Activated CD4-positive, alpha-beta memory T cell treated with anti-CD3 and anti-CD28 coated beads for 36 hours (primary cell): ENCODE results near the gene TMCC1. TPM values are rescaled to one million over a fixed set of nuclear protein-coding genes. Genes with fewer than 3 reads are reported as not detected.

Source experiments
- CTCF ChIA-PET: fragments of 350-600 bp; sonication (Branson Sonifier 250); formaldehyde crosslinking; loops from one replicate; lab custom pipeline; 2021; ENCODE audit warnings: antibody characterized with exemption, inconsistent platforms; lab: Charles Lee
- POLR2A ChIA-PET: fragments of 350-600 bp; sonication (Branson Sonifier 250); formaldehyde crosslinking; loops from one replicate; lab custom pipeline; 2021; ENCODE audit warnings: antibody characterized with exemption; lab: Charles Lee
- DNase-seq: peaks from one replicate; pipeline ENCODE4 v3.0.0-alpha.2; 2020
- H3K27ac Mint-ChIP-seq: one replicate; pipeline ENCODE4 v1.8.0; 2021; ENCODE audit warnings: mixed read lengths
- H3K27me3 Mint-ChIP-seq: one replicate; pipeline ENCODE4 v1.8.0; 2021; ENCODE audit warnings: mixed read lengths
- H3K36me3 Mint-ChIP-seq: one replicate; pipeline ENCODE4 v1.8.0; 2021; ENCODE audit warnings: mixed read lengths
- H3K4me1 Mint-ChIP-seq: one replicate; pipeline ENCODE4 v1.8.0; 2021; ENCODE audit warnings: low read depth, mixed read lengths
- H3K4me3 Mint-ChIP-seq: one replicate; pipeline ENCODE4 v1.8.0; 2021; ENCODE audit warnings: mild to moderate bottlenecking, mixed read lengths
- H3K9me3 Mint-ChIP-seq: one replicate; pipeline ENCODE4 v1.8.0; 2021; ENCODE audit warnings: mixed read lengths
- intact Hi-C: fragments of 100-400 bp; cut with micrococcal nuclease; formaldehyde crosslinking; loops from one replicate; pipeline ENCODE4 v1.15.1; 2023
- total RNA-seq, 2 experiments: library from RNA; stranded (reverse); gene quantifications; one replicate each; pipeline ENCODE4 v1.2.3, GENCODE V29; 2021

TMCC1 gene
- total RNA-seq, 2 experiments from 2014 or later, result 20.6 to 20.8 TPM

DNA sequence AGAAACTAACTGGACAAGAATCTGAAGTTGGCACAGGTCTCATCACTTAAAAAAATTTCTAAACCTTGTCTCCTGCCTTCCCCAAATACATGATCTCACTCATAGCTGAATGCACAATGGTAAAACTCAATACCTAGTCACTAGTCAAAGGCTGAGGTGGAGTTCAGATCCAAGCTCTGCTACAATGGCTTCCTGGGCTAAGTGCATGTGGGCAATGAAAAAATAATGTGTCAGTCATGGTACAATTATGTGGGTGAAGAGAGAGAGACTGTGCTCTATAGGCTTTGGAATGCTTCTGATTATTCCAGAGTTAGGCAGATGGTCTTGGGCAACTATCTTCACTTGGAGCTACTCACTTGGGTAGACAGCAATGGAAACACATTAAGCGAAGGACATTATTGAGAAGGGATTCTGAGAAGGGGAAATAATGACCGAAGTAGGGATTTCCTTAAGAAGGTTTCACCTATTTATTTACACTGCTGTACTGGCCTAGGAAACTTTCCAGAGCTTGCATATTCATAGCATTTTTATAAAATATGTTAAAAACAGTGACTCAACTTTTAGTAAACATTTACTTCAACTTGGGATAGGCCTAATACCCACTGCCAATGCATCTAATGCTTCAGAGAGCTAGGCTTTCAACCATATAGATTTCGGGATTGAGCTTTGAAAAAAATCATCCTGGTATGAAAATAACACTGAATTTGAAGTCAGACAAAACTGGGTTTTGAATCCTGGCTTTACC lies 228.3 kb downstream of the TMCC1 start:
- Mint-ChIP-seq H3K9me3 (no peaks in the 10 kb centered on the region), H3K36me3 (peaks cover 2% of the 10 kb centered on the region), H3K27ac (no peak overlapping the region), H3K4me1 (no peaks in the 10 kb centered on the region), H3K4me3 (no peak overlapping the region), H3K27me3 (no peaks in the 10 kb centered on the region)
- ChIA-PET POLR2A (interaction anchor here (1.0 kb wide), 1 partner anchor 11 kb away, joined by 3 read pairs; no protein-coding TSS in a partner anchor), CTCF (interaction anchor here (1.2 to 1.4 kb wide), 2 partner anchors 10 to 269 kb away, joined by 3 to 4 read pairs; no protein-coding TSS in a partner anchor)
- no peak for DNase-seq
- intact Hi-C loops, result no loop called here

DNA sequence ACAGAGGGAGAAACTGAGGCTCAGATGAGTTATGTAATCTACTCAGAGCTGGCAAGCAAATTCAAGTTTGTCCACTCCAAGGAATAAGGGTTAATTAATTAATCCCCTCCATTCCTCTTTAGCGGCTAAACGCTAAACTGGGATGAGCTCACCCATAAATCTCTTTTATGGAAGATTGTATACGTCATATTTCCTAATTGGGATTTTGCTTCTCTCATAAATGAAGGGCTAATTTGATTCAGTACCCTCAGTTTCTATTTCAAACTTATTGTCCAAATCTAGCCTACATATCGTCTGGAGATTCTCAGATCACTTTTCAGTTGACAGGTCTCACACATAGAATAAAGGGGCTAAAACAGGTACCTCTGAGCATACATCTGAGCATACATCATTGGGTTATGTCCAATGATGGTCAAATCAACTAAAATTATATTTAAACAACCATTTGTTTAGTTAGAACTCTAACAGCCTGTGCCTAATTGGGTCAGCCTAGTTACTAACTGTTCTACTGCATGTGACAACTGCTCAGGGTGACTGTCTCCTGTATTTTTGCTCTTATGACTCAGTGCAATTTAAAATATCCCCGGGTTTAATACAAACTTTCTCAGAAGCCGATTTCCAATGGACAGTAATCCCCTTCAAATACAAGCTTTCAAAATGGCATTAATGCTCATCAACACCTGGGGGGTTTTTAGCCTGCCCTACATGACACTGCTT lies 229.4 kb downstream of the TMCC1 start:
- Mint-ChIP-seq H3K9me3 (no peaks in the 10 kb centered on the region), H3K36me3 (peaks cover 2% of the 10 kb centered on the region), H3K27me3 (no peaks in the 10 kb centered on the region), H3K27ac (no peak overlapping the region), H3K4me3 (no peak overlapping the region), H3K4me1 (no peaks in the 10 kb centered on the region)
- ChIA-PET CTCF (interaction anchor here (1.1 to 1.4 kb wide), 2 partner anchors 9 to 161 kb away, joined by 3 read pairs; no protein-coding TSS in a partner anchor), POLR2A (interaction anchor here (1.0 kb wide), 1 partner anchor 9 kb away, joined by 3 read pairs; no protein-coding TSS in a partner anchor)
- no peak for DNase-seq
- intact Hi-C loops, result no loop called here

DNA sequence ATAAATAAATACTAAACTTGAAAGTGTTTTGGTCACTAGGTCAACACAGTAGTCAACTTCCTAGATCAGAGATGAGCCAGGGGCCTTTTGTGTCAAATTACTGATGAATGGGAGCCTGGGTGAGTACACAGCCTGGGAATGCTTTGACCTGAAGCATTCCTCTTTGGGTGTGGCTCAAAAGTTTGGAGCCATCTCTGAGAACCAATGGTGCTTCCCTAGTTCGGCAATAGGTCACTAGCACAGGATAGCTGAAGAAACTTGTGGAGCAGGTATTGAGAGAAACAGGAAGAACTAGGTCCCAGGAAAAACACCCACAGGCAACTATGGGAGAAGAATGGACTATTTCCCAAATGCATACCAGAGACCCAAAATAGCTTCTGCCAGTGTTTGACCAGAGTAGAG lies 230.5 kb downstream of the TMCC1 start:
- ChIA-PET CTCF (interaction anchor here (0.9 to 1.1 kb wide), 2 partner anchors 13 to 162 kb away, joined by 3 read pairs; no protein-coding TSS in a partner anchor), POLR2A (no interaction called here)
- intact Hi-C loops, result no loop called here
- DNase-seq, result no peak
- Mint-ChIP-seq H3K4me1 (peaks cover 5% of the 10 kb centered on the region), H3K27me3 (no peaks in the 10 kb centered on the region), H3K27ac (no peak overlapping the region), H3K9me3 (no peaks in the 10 kb centered on the region), H3K36me3 (peaks cover 2% of the 10 kb centered on the region), H3K4me3 (no peak overlapping the region)

DNA sequence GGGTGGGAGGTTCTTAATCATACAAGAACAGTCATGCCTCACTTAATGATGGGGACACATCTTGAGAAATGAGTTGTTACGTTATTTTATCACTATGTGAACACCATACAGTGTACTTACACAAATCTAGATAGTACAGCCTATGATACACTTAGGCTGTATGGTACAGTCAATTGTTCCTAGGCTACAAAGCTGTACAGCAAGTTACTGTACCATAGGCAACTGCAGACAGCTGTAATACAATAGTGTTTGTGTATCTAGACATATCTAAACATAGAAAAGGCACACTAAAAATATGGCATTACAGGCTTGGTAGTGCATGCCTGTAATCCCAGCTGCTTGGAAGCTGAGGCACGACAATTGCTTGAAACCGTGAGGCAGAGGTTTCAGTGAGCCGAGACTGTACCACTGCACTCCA lies 231.3 kb downstream of the TMCC1 start:
- Mint-ChIP-seq H3K27ac (no peak overlapping the region), H3K27me3 (no peaks in the 10 kb centered on the region), H3K9me3 (no peaks in the 10 kb centered on the region), H3K36me3 (peaks cover 2% of the 10 kb centered on the region), H3K4me3 (no peak overlapping the region), H3K4me1 (peaks cover 11% of the 10 kb centered on the region)
- ChIA-PET CTCF (no interaction called here), POLR2A (no interaction called here)
- no peak for DNase-seq
- intact Hi-C loops, result no loop called here

DNA sequence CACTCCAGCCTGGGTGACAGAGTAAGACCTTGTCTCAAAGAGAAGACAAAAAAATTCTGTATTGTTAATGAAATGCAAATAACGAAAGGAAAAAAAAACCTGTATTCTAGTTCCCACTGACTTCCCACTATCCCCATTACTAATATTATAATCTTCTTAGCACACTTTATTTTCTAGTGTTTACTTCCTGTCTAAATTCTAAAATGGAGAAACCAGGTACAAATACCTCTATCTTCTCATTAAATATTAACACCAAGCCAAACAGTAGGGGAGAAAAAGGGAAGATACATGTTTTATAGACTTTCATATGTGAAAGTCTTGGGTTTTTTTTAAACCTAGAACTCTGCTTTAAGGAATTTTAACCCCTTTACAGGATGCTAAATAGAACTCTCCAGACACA lies 231.7 kb downstream of the TMCC1 start:
- H3K4me3 Mint-ChIP-seq, result no peak overlapping the region
- peaks cover 2% of the 10 kb centered on the region for H3K36me3 Mint-ChIP-seq
- ChIA-PET CTCF (interaction anchor here (1.7 kb wide), 1 partner anchor 163 kb away, joined by 3 read pairs; no protein-coding TSS in a partner anchor), POLR2A (no interaction called here)
- intact Hi-C loops, result no loop called here
- no peaks in the 10 kb centered on the region for H3K9me3 Mint-ChIP-seq
- H3K27me3 Mint-ChIP-seq, result no peaks in the 10 kb centered on the region
- no peak for DNase-seq
- peaks cover 11% of the 10 kb centered on the region for H3K4me1 Mint-ChIP-seq
- no peak overlapping the region for H3K27ac Mint-ChIP-seq

DNA sequence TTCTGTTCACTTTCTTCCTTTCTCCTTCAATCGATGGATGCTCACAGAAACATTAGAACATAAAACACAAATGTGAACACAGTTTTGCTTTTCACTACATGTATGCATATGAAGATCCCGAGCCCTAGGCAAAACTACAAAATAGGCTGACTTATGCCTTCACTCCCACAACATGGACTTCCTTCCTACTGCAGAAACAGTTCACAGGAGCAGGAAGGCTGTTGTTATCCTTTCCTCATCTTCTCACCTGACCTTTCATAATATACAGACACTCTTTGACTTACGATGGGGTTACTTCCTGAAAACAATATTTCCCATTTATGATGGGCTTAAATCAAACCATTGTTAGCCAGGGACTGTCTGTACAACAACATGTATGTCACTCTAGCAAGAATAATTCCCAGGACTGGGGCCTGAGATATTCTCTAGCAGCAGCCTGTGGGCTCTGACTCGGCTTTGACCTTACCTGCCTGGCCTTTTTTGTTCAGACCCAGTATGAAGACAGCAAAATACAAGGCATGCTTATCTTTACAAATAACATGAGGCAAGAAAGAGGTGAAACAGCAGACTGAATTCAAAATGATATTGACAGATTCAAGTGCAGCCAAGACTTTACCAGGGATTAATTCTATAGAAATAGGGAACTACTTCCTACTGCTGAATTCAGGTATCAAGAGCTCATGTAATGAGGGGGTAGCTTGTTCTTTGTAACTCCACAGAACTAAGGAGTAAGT lies 235.2 kb downstream of the TMCC1 start:
- Mint-ChIP-seq H3K27me3 (no peaks in the 10 kb centered on the region), H3K9me3 (no peaks in the 10 kb centered on the region), H3K27ac (no peak overlapping the region), H3K4me3 (no peak overlapping the region), H3K4me1 (peaks cover 11% of the 10 kb centered on the region), H3K36me3 (peaks cover 4% of the 10 kb centered on the region)
- DNase-seq, result no peak
- POLR2A ChIA-PET, result no interaction called here
- CTCF ChIA-PET, result interaction anchor here (1.4 kb wide), 1 partner anchor 9 kb away, joined by 3 read pairs; no protein-coding TSS in a partner anchor
- intact Hi-C loops, result no loop called here

DNA sequence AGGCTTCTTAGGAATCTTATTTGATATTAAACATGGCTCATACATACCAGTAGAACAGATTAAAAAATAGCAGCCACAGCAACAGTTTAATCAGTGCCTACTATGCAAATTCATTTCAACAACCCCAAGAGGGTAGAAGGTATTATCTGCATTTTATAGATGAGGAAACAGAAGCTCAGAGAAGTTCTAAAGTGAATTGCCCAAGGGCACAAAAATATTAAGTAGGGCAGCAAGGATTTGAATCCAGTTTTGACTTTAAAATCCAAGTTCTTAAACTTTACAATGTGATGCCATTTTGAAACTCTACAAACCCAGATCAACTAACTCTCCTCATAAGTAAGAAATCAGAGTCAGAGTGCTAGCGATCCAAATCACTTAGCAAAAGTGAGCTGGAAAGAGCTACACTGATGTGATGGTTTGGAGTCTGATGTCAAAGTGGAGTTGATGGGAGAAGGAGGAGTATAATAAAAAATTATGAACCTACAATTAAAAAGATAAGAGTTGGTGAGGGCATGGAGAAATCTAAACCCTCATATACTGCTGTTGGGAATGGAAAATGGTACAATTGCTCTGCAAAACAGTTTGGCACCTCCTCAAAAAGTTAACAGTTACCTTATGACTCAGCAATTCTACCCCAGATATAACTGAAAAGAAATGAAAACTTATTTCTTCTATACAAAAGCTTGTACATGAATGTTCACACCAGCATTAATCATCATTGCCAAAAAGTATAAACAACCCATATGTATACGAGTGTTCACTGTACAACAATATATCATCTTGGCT lies 236.1 kb downstream of the TMCC1 start:
- intact Hi-C loops, result no loop called here
- POLR2A ChIA-PET, result no interaction called here

DNA sequence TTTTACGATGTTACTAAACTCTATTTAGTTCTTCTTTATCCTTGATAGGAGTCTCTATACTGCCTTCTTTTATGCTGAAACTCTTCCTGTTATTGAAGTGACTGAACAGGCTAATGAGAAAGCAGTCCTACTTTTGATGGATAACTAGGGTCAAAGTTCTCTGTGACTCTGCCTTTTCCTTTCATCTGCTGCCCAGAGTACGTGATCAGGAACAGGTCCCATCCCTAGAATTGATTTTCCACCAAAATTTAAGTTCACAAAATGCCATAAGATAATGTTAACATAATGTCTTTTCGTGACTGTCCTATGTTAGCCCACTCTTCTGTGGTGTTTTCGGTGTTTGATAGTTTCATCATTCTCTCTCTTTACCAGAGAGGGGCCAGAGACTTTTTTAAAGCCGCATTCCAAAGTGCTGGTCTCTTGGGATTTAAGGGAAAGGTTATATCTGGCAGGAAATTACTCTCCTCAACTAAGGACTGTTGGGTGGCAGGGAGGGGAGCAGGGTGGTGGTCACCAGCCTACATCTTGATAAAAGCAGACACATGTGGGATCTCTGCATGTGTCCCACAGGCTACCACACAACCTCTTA lies 236.8 kb downstream of the TMCC1 start:
- ChIA-PET POLR2A (no interaction called here), CTCF (interaction anchor here (2.1 kb wide), 1 partner anchor 172 kb away, joined by 6 read pairs; no protein-coding TSS in a partner anchor)
- Mint-ChIP-seq H3K27me3 (no peaks in the 10 kb centered on the region), H3K9me3 (no peaks in the 10 kb centered on the region), H3K4me3 (no peak overlapping the region), H3K27ac (no peak overlapping the region), H3K36me3 (peaks cover 2% of the 10 kb centered on the region), H3K4me1 (peaks cover 11% of the 10 kb centered on the region)
- no peak for DNase-seq
- intact Hi-C loops, result no loop called here

More for the DNA sequence above, 236.1 kb downstream of the TMCC1 start:
- Mint-ChIP-seq H3K27me3 (no peaks in the 10 kb centered on the region), H3K4me1 (peaks cover 11% of the 10 kb centered on the region), H3K9me3 (no peaks in the 10 kb centered on the region), H3K36me3 (peaks cover 2% of the 10 kb centered on the region), H3K27ac (no peak overlapping the region), H3K4me3 (no peak overlapping the region)
- CTCF ChIA-PET, result no interaction called here
- DNase-seq, result no peak

DNA sequence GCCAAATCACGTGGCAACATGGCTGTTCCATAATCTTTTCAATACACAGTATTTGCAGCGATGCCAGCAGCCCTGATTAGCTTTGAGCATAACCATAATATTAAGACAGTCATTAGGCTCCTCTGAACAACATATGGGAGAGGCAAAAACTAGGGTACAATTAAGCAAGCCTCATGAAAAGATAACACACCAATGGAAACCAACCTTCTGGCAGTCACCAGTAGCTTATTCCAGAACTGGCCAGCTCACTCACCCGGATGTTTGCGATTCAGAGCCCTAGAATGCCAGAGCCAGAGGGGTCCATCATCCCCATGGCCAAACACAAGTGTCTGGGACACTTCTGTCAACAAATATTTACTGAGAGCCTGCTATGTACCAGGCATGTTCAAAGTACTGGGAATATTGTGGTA lies 238.2 kb downstream of the TMCC1 start:
- POLR2A ChIA-PET, result interaction anchor here (1.4 kb wide), 1 partner anchor 10 kb away, joined by 3 read pairs; no protein-coding TSS in a partner anchor
- no peak for DNase-seq
- H3K4me3 Mint-ChIP-seq, result no peak overlapping the region
- CTCF ChIA-PET, result interaction anchor here (0.7 to 2.1 kb wide), 4 partner anchors 10 to 173 kb away, joined by 3 to 6 read pairs (median 3); no protein-coding TSS in a partner anchor
- no peaks in the 10 kb centered on the region for H3K27me3 Mint-ChIP-seq
- H3K27ac Mint-ChIP-seq, result no peak overlapping the region
- intact Hi-C loops, result no loop called here
- H3K36me3 Mint-ChIP-seq, result peaks cover 2% of the 10 kb centered on the region
- H3K4me1 Mint-ChIP-seq, result peaks cover 11% of the 10 kb centered on the region
- H3K9me3 Mint-ChIP-seq, result no peaks in the 10 kb centered on the region

DNA sequence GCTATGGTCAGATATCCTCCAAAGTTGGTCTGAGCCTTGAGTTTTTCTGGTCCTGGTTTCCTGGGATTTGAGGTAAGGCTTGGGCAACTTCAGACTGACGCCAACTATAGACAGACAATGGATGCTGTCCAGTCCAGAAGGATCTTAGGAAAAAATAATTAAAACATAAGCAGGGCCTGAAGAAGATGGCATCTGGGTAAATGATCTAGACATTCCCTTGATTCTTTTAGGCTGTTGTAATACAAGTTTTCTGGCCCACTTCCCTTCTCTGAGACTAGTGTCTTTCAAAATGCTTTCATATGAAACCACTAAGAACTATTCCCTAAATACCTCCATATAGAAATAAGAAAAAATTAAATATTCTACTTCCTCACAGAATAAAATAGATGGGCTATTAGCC lies 239.4 kb downstream of the TMCC1 start:
- H3K4me1 Mint-ChIP-seq, result peaks cover 11% of the 10 kb centered on the region
- peaks cover 2% of the 10 kb centered on the region for H3K36me3 Mint-ChIP-seq
- no peaks in the 10 kb centered on the region for H3K27me3 Mint-ChIP-seq
- no peak overlapping the region for H3K4me3 Mint-ChIP-seq
- no peaks in the 10 kb centered on the region for H3K9me3 Mint-ChIP-seq
- CTCF ChIA-PET, result interaction anchor here (1.1 kb wide), 1 partner anchor 171 kb away, joined by 3 read pairs; no protein-coding TSS in a partner anchor
- no peak for DNase-seq
- POLR2A ChIA-PET, result interaction anchor here (1.4 kb wide), 1 partner anchor 11 kb away, joined by 3 read pairs; no protein-coding TSS in a partner anchor
- no peak overlapping the region for H3K27ac Mint-ChIP-seq
- intact Hi-C loops, result no loop called here

DNA sequence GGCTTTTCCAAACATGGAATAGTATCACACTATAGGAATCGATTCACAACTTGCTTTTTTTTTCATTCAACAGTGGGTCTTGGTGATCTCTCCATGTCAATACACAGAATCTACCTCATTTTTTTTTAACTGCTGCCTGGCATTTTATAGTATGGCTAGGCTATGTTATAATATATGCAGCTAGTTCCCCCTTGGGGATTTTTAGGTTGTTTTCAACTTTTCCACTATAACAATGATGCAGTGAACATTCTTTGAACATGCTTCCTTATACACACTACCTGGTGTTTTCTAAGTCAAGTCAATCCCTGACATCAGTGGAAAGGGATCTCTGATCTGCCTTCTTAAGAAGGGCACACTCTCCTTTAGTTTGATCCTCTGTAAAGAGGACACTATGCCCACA lies 240.5 kb downstream of the TMCC1 start:
- no peaks in the 10 kb centered on the region for H3K9me3 Mint-ChIP-seq
- peaks cover 6% of the 10 kb centered on the region for H3K4me1 Mint-ChIP-seq
- H3K4me3 Mint-ChIP-seq, result no peak overlapping the region
- no peak overlapping the region for H3K27ac Mint-ChIP-seq
- no peak for DNase-seq
- H3K36me3 Mint-ChIP-seq, result peaks cover 2% of the 10 kb centered on the region
- intact Hi-C loops, result no loop called here
- POLR2A ChIA-PET, result no interaction called here
- H3K27me3 Mint-ChIP-seq, result no peaks in the 10 kb centered on the region
- CTCF ChIA-PET, result interaction anchor here (1.1 kb wide), 1 partner anchor 177 kb away, joined by 5 read pairs; no protein-coding TSS in a partner anchor
